Right renal cortex interstitium (tissue), 3 donors: ENCODE data around the gene THADA. TPM values are rescaled to one million over a fixed set of nuclear protein-coding genes. Genes with fewer than 3 reads are reported as not detected.
"Not testable (repeated sequence)": the region's sequence is repeated elsewhere in the genome, so short reads cannot be mapped to it uniquely, and the experiment has no call there.

ENCODE experiments used
- DNase-seq, 3 donors: peaks; one replicate each; pipeline ENCODE4 v3.0.0-alpha.2; 2013; ENCODE audit warnings: low read depth in 3 of 3, low spot score in 2 of 3
- polyA plus RNA-seq, 3 donors: library from polyadenylated mRNA; unstranded; fragments of 120-200 nt; gene quantifications; one replicate each; pipeline ENCODE4 v1.2.1, GENCODE V29; 2013; ENCODE audit not compliant: insufficient read length in 3 of 3

THADA gene
- polyA plus RNA-seq, 3 donors: 33.6 to 35.1 (median 34.5) TPM

- DNase-seq: no peak
Measured at GRCh38 chr2:43450617-43451016, 145.2 kb downstream of the THADA start.

GRCh38 chr2:43448822-43449110 lies 147.1 kb downstream of the THADA start:
- DNase-seq: no peak

- DNase-seq: no peak
Measured at GRCh38 chr2:43448011-43448821, 147.6 kb downstream of the THADA start.

- DNase-seq: not testable (repeated sequence)
Measured at GRCh38 chr2:43446755-43447154, 149.1 kb downstream of the THADA start.

GRCh38 chr2:43445781-43446180 lies 150.1 kb downstream of the THADA start:
- DNase-seq: no peak

GRCh38 chr2:43444989-43445645 lies 150.7 kb downstream of the THADA start:
- no peak for DNase-seq

GRCh38 chr2:43443282-43443681 lies 152.6 kb downstream of the THADA start:
- no peak for DNase-seq

- DNase-seq: no peak
Measured at GRCh38 chr2:43441195-43441594, 154.6 kb downstream of the THADA start.

- DNase-seq: no peak
Measured at GRCh38 chr2:43438858-43439655, 156.8 kb downstream of the THADA start.

- no peak for DNase-seq
Measured at GRCh38 chr2:43438342-43438741, 157.5 kb downstream of the THADA start.

- no peak for DNase-seq
Measured at GRCh38 chr2:43437363-43437762, 158.5 kb downstream of the THADA start.

GRCh38 chr2:43436431-43436830 lies 159.4 kb downstream of the THADA start:
- no peak for DNase-seq

- no peak for DNase-seq
Measured at GRCh38 chr2:43435746-43436145, 160.1 kb downstream of the THADA start.

GRCh38 chr2:43430489-43430888 lies 165.3 kb downstream of the THADA start:
- no peak for DNase-seq

- no peak for DNase-seq
Measured at GRCh38 chr2:43429369-43429768, 166.5 kb downstream of the THADA start.

GRCh38 chr2:43427032-43427424 lies 168.8 kb downstream of the THADA start:
- DNase-seq: no peak

GRCh38 chr2:43426305-43427031 lies 169.4 kb downstream of the THADA start:
- no peak for DNase-seq

GRCh38 chr2:43425659-43426058 lies 170.2 kb downstream of the THADA start:
- no peak for DNase-seq

- no peak for DNase-seq
Measured at GRCh38 chr2:43424262-43425207, 171.3 kb downstream of the THADA start.

- no peak for DNase-seq
Measured at GRCh38 chr2:43423941-43424261, 171.9 kb downstream of the THADA start.
